Stimulated activated naive B cell treated with anti-CD40 and anti-IgM and Interleukin-4, amounts not matched to agents 10 μg/mL and 1 μg/mL and 100 μg/mL, for 72 hours (primary cell): ENCODE measurements around the gene PGBD2.
A peak's percentile ranks its signal among the peaks of the same experiment; 100 is the strongest.
"Not testable (repeated sequence)": the region's sequence is repeated elsewhere in the genome, so short reads cannot be mapped to it uniquely, and the experiment has no call there.

ENCODE experiments used
- ATAC-seq, 2 donors: fragments of 150-1000 bp; cut with Tn5 transposase; replicated peaks; 2 replicates each; pipeline ENCODE4 v1.10.0; 2021; ENCODE audit warnings: moderate library complexity in 1 of 2
- DNase-seq: peaks from one replicate; pipeline ENCODE4 v3.0.0; 2021
- H3K27ac Mint-ChIP-seq: one replicate; pipeline ENCODE4 v1.8.0; 2022; ENCODE audit warnings: mild to moderate bottlenecking, mixed read lengths
- H3K27me3 Mint-ChIP-seq, 2 donors: one replicate each; pipeline ENCODE4 v1.8.0; 2022; ENCODE audit warnings: mixed read lengths in 2 of 2
- H3K36me3 Mint-ChIP-seq, 2 donors: one replicate each; pipeline ENCODE4 v1.8.0; 2022; ENCODE audit warnings: mixed read lengths in 2 of 2, mild to moderate bottlenecking in 1 of 2
- H3K4me1 Mint-ChIP-seq, 2 donors: one replicate each; pipeline ENCODE4 v1.8.0; 2022; ENCODE audit warnings: mixed read lengths in 2 of 2, mild to moderate bottlenecking in 1 of 2
- H3K4me3 Mint-ChIP-seq, 2 donors: one replicate each; pipeline ENCODE4 v1.8.0; 2022; ENCODE audit warnings: mild to moderate bottlenecking in 2 of 2, mixed read lengths in 2 of 2, moderate library complexity in 1 of 2
- H3K9me3 Mint-ChIP-seq, 2 donors: one replicate each; pipeline ENCODE4 v1.8.0; 2022; ENCODE audit warnings: mixed read lengths in 2 of 2, mild to moderate bottlenecking in 1 of 2

PGBD2 gene

GRCh38 chr1:248927283-248927682 lies 21.2 kb downstream of the PGBD2 start:
- not testable (repeated sequence) for H3K27ac Mint-ChIP-seq, ATAC-seq, DNase-seq, H3K4me3 Mint-ChIP-seq, H3K9me3 Mint-ChIP-seq, H3K27me3 Mint-ChIP-seq
- peaks cover 9 to 15% of the 10 kb centered on the region in 2 donors for H3K36me3 Mint-ChIP-seq
- H3K4me1 Mint-ChIP-seq, result peaks cover 13 to 29% of the 10 kb centered on the region in 2 donors

- H3K36me3 Mint-ChIP-seq, ATAC-seq, H3K9me3 Mint-ChIP-seq, DNase-seq, H3K27me3 Mint-ChIP-seq, H3K4me3 Mint-ChIP-seq, H3K27ac Mint-ChIP-seq: not testable (repeated sequence)
- H3K4me1 Mint-ChIP-seq, result peaks cover 10 to 25% of the 10 kb centered on the region in 2 donors
Measured at GRCh38 chr1:248928122-248928521, 22.1 kb downstream of the PGBD2 start.

GRCh38 chr1:248930037-248930436 lies 24.0 kb downstream of the PGBD2 start:
- not testable (repeated sequence) for DNase-seq, H3K27me3 Mint-ChIP-seq, H3K4me3 Mint-ChIP-seq, H3K36me3 Mint-ChIP-seq, ATAC-seq, H3K4me1 Mint-ChIP-seq, H3K9me3 Mint-ChIP-seq, H3K27ac Mint-ChIP-seq

- not testable (repeated sequence) for ATAC-seq, H3K9me3 Mint-ChIP-seq, H3K36me3 Mint-ChIP-seq, H3K4me1 Mint-ChIP-seq, H3K27ac Mint-ChIP-seq, H3K27me3 Mint-ChIP-seq, DNase-seq, H3K4me3 Mint-ChIP-seq
Measured at GRCh38 chr1:248938173-248938809, 32.3 kb downstream of the PGBD2 start.

- H3K27me3 Mint-ChIP-seq, H3K9me3 Mint-ChIP-seq, H3K36me3 Mint-ChIP-seq, H3K27ac Mint-ChIP-seq, H3K4me3 Mint-ChIP-seq, H3K4me1 Mint-ChIP-seq: not testable (repeated sequence)
- peak; percentile 29 to 67 for ATAC-seq
- peak; percentile 18 for DNase-seq
Measured at GRCh38 chr1:248944134-248944999, 38.3 kb downstream of the PGBD2 start.

GRCh38 chr1:248945000-248945423 lies 39.0 kb downstream of the PGBD2 start:
- not testable (repeated sequence) for H3K4me3 Mint-ChIP-seq, H3K4me1 Mint-ChIP-seq, H3K27me3 Mint-ChIP-seq, H3K9me3 Mint-ChIP-seq, DNase-seq, H3K36me3 Mint-ChIP-seq, H3K27ac Mint-ChIP-seq, ATAC-seq

GRCh38 chr1:248945453-248945852 lies 39.4 kb downstream of the PGBD2 start:
- ATAC-seq, H3K27ac Mint-ChIP-seq, H3K27me3 Mint-ChIP-seq, DNase-seq, H3K9me3 Mint-ChIP-seq, H3K4me1 Mint-ChIP-seq, H3K4me3 Mint-ChIP-seq, H3K36me3 Mint-ChIP-seq: not testable (repeated sequence)

GRCh38 chr1:248945856-248946416 lies 39.9 kb downstream of the PGBD2 start:
- not testable (repeated sequence) for H3K27ac Mint-ChIP-seq, DNase-seq, H3K4me3 Mint-ChIP-seq, H3K9me3 Mint-ChIP-seq, H3K27me3 Mint-ChIP-seq, H3K4me1 Mint-ChIP-seq, H3K36me3 Mint-ChIP-seq, ATAC-seq
